NCI-H524 treated with DMSO at 0.1 percent for 48 hours (cell line): ENCODE measurements around the gene VPREB3.

ENCODE experiments used
- DNase-seq: peaks from one replicate; lab custom pipeline; 2025; lab: John Stamatoyannopoulos, UW

The VPREB3 gene, protein sequence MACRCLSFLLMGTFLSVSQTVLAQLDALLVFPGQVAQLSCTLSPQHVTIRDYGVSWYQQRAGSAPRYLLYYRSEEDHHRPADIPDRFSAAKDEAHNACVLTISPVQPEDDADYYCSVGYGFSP

DNA sequence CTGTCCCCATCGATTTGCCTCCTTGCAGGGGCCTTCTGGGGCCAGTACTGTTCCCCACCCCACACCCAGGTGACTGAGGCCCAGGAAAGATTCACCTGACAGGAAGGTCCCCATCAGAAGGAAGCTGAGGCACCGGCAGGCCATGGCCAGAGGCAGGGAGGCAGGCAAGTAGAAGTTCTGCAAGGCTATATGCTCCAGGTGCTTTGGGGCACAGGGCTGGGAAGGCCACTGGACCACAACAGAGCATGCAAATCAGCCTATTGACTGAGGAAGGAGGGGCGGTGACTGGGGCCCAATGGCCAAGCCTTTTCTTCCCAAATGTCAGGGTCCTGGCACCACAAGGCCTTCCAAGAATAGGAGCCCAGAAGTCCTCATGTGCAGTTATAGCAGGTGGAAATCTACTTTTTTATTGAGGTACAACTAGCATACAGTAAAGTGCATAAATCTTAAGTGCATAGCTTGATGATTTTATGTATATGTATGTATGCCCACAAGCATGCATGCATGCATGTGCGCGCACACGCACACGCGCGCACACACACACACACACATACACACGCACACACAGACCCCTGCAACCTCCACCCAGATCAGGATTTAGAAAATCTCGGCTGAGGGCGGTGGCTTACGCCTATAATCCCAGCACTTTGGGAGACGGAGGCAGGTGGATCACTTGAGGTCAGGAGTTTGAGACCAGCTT, at the start of gene VPREB3:
VPREB3 (minus strand) TSS at position 206 of the 700 bp plus-strand sequence; CDS start at position 144, 62 bp downstream.
- DNase-seq = no peak

GRCh38 chr22:23803001-23803819, 49.0 kb upstream of the VPREB3 start:
- DNase-seq = no peak

GRCh38 chr22:23801886-23802377, 47.7 kb upstream of the VPREB3 start:
- no peak for DNase-seq

DNA sequence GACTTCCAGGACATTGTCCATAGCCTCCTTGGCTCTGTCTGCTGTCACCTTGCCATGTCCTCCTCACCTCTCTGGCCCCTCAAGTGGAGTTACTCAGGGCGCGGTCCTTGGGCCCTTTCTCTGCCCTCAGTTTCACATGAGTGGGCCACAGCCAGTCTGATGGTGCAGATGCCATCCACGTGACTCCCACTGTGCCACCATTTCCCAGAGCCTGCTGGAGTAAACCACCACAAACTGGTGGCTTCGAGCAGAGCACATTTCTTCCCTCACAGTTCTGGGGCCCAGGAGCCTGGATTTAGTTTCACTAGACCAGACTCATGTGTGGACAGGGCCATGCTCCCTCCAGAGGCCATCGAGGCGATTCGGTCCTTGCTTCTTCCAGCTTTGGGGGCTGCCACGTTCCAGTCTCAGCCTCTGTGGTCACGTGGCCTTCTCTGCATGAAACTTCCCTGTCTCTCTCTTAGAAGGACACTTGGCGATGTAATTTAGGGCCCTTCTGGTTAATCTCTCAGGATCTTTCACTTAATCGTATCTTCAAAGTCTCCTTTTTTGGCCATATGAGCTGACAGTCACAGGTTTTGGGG, 47.1 kb upstream of the VPREB3 start:
- no peak for DNase-seq

GRCh38 chr22:23800297-23801237, 46.3 kb upstream of the VPREB3 start:
- DNase-seq = no peak

- DNase-seq = no peak
These were observed 42.2 kb upstream of the VPREB3 start for GRCh38 chr22:23796461-23796860.

DNA sequence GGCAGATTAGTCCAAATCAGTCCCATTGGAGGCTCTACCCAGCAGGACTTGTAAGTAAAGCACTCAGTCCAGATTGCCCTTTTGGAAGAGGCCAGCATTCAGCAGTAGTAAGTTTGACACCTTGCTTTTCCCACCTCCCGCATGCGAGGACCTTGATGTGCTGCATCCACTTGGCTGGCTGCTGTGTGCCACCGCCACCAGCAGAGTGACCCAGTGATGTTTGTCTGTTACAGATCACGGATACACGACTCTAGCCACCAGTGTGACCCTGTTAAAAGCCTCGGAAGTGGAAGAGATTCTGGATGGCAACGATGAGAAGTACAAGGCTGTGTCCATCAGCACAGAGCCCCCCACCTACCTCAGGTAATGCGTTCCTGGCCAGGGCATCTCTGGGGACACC, 39.1 kb upstream of the VPREB3 start:
- no peak for DNase-seq

- DNase-seq = no peak
These were observed 37.8 kb upstream of the VPREB3 start for GRCh38 chr22:23791738-23792645.

DNA sequence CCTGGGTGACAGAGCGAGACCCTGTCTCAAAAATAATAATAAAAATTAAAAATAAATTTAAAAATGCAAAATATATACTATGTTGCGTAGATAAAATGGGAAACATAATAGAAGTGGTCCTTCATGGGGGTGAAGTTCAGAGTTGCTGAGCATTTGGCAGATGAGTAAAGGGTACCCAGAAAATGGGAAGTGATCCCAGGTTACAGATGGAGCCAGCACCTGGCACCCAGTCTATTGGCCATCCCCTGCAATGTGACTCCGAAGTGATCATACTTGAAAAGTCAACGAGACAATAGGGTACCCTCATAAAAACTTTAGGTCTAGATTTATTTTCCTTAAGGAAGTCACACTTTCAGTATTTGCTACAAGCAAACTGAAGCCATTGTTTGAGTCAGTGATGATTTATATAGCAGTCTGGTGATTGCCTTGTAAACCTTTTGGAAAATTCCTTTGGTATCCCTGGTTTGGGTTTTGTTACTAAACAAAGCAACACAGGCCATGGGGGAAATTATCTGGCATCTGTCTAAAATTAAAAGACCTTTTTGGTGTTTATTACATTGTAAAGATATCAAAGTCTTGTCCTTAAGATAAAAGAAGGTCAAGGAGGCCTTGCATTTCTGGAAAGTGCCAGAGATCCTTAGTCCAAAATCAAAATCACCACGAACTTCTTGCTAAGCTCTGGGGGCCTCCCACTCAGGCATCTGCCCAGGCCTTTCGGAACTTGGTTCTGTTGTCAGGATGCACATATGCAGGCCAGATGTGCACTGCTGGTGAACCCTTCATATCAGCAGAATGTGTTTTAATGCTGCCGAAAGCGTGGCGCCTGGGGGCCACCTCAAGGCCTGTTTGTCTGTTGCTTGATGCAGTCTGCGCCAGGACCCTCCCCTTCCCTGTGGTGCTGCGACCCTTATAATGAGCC, 36.9 kb upstream of the VPREB3 start:
- DNase-seq = no peak

- DNase-seq = no peak
These were observed 35.4 kb upstream of the VPREB3 start for GRCh38 chr22:23789638-23790037.

GRCh38 chr22:23789121-23789520, 34.9 kb upstream of the VPREB3 start:
- no peak for DNase-seq

DNA sequence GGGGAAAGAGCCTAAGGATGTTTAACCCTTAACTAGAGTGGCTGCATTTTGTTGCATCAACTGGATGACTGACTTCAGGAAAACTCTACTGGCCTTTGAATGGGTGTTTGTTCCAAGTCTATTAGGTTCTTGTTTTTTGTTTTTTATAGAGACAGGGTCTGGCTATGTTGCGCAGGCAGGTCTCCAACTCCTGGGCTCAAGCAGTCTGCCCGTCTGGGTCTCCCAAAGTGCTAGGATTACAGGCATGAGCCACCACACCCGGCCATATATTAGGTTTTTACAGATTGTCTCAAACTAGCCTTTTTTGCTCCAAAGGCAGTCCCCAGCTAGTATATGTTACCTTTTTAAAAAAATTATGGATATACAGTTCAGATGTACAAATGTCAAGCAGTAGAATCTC, 33.7 kb upstream of the VPREB3 start:
- DNase-seq = no peak

DNA sequence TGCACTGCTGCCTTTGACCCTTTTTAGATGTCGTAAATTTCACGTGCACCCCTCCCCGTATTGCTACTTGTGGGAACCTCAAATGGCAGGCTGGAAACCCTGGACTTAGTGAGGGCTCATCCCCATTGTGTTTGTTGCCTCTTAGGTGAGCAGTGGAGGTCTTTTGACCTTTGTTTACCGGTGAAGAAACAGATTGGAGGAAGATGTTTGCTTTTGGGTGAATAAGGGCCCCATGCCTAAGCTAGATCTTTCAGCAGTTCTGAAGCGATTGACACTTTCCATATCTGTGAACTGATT, 33.3 kb upstream of the VPREB3 start:
- no peak for DNase-seq

GRCh38 chr22:23786752-23787599, 32.8 kb upstream of the VPREB3 start, which contains the start of gene SMARCB1:
SMARCB1 (plus strand) TSS chr22:23786966; CDS start chr22:23787170, 204 bp downstream.
- peak; percentile 35 for DNase-seq

- no peak for DNase-seq
These were observed 32.1 kb upstream of the VPREB3 start for GRCh38 chr22:23786261-23786710.

- DNase-seq = no peak
These were observed 30.0 kb upstream of the VPREB3 start for GRCh38 chr22:23784215-23784732.

DNA sequence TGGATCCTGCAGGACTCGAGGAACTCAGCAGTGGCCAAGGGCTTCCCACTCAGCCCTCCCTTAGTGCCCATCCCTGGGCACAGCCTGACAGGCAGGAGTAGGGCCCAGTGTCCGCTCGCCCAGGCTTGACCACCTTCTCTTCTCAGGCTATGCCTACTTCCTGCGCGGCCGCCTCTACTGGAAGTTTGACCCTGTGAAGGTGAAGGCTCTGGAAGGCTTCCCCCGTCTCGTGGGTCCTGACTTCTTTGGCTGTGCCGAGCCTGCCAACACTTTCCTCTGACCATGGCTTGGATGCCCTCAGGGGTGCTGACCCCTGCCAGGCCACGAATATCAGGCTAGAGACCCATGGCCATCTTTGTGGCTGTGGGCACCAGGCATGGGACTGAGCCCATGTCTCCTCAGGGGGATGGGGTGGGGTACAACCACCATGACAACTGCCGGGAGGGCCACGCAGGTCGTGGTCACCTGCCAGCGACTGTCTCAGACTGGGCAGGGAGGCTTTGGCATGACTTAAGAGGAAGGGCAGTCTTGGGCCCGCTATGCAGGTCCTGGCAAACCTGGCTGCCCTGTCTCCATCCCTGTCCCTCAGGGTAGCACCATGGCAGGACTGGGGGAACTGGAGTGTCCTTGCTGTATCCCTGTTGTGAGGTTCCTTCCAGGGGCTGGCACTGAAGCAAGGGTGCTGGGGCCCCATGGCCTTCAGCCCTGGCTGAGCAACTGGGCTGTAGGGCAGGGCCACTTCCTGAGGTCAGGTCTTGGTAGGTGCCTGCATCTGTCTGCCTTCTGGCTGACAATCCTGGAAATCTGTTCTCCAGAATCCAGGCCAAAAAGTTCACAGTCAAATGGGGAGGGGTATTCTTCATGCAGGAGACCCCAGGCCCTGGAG, 29.3 kb upstream of the VPREB3 start:
- DNase-seq = no peak
